ENCODE data around the gene PCDHA1.

The PCDHA1 gene

DNA sequence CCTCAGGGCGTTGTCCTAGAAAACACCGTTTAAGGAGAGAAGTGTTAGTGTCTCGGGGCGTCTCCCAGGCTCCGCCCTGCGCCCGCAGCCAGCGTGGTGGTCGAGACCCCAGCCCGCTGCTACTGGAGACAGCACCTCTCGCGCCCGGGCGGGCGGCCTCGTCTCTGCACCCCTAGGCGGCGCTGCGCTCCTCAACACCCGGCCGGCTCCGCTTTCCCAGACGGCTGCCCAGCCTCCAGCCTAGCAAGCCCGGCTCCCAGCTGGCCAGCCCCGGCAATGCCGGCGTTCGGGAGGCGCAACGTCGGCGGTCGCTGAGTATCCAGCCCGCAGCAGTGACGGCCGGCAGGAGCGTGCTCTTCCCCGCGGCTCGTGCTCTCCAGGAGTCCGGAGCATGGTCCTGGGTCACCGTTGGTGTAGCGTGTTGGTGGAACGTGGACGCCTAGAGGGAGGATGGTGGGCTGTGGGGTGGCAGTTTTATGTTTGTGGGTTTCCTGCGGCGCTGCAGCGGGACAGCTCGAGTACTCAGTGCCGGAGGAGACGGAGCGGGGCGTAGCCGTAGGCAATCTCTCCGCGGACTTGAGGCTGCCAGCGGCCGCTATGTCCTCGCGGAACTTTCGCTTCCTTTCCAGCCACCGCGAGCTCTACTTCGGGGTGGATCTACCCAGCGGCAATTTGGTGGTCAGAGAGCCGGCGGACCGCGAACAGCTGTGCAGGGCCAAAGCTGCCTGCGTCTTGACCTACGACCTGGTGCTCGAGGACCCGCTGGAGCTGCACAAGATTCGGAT lies 140.7 kb downstream of the PCDHA1 start:
- peak; percentile 16 for DNase-seq (ENCODE audit: low spot score)
- no peak for TF ChIP-seq CTCF (IDR thresholded peaks at IDR 0.05; ENCODE audit: borderline replicate concordance, control extremely low read depth, extremely low read depth, insufficient read depth, missing control alignments)
- in situ Hi-C loops (cut with MboI; ENCODE audit: low sequenced_read_pairs, unreplicated experiment): no loop called here

- no peak for TF ChIP-seq CTCF (IDR thresholded peaks at IDR 0.05; ENCODE audit: borderline replicate concordance, control extremely low read depth, extremely low read depth, insufficient read depth, missing control alignments)
- no peak for DNase-seq (ENCODE audit: low spot score)
- in situ Hi-C loops (cut with MboI; ENCODE audit: low sequenced_read_pairs, unreplicated experiment): no loop called here
These were observed 141.3 kb downstream of the PCDHA1 start for GRCh38 chr5:140927228-140927573.

GRCh38 chr5:140934964-140935606 lies 149.1 kb downstream of the PCDHA1 start:
- TF ChIP-seq CTCF (IDR thresholded peaks at IDR 0.05; ENCODE audit: borderline replicate concordance, control extremely low read depth, extremely low read depth, insufficient read depth, missing control alignments): no peak
- DNase-seq (ENCODE audit: low spot score): no peak
- in situ Hi-C loops (cut with MboI; ENCODE audit: low sequenced_read_pairs, unreplicated experiment): no loop called here

- TF ChIP-seq CTCF (IDR thresholded peaks at IDR 0.05; ENCODE audit: borderline replicate concordance, control extremely low read depth, extremely low read depth, insufficient read depth, missing control alignments): no peak
- DNase-seq (ENCODE audit: low spot score): no peak
- in situ Hi-C loops (cut with MboI; ENCODE audit: low sequenced_read_pairs, unreplicated experiment): no loop called here
These were observed 160.6 kb downstream of the PCDHA1 start for GRCh38 chr5:140946578-140946977.

DNA sequence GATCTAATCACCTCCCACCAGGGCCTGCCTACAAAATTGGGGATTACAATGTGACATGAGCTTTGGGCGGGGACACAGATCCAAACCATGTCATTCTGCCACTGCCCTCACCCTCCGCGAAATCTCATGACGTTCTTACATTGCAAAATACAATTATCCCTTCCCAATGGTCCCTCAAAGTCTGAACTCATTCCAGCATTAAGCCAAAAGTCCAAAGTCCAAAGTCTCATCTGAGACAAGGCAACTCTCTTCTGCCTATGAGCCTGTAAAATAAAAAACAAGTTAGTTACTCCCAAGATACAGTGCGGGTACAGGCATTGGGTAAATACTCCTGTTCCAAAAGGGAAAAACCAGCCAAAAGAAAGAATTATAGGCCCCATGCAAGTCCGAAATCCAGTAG lies 165.7 kb downstream of the PCDHA1 start:
- in situ Hi-C loops (cut with MboI; ENCODE audit: low sequenced_read_pairs, unreplicated experiment): no loop called here
- no peak for TF ChIP-seq CTCF (IDR thresholded peaks at IDR 0.05; ENCODE audit: borderline replicate concordance, control extremely low read depth, extremely low read depth, insufficient read depth, missing control alignments)
- DNase-seq (ENCODE audit: low spot score): no peak

DNA sequence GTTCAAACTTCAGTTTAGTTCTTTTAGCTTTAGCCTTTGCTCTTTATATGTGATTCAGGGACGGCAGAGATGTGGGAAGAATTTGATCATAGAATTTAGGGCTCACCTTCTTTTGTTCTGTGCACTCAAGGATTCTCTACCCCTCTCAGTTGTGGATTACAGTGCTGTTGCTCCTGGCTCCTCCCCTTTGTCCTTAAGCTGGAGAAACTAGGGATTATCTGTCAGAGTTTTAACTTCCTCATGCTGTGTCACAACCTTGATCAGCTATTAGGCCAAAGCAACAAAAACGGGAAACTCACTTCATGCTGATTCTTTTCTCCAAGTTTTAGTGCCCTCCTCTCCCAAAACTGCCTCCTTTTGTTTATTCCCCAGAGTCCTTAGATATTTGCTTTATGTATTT lies 167.3 kb downstream of the PCDHA1 start:
- TF ChIP-seq CTCF (IDR thresholded peaks at IDR 0.05; ENCODE audit: borderline replicate concordance, control extremely low read depth, extremely low read depth, insufficient read depth, missing control alignments): no peak
- DNase-seq (ENCODE audit: low spot score): no peak
- in situ Hi-C loops (cut with MboI; ENCODE audit: low sequenced_read_pairs, unreplicated experiment): no loop called here
